AG10803 (cell line): ENCODE results near the gene SPATA16.

Experiments
- DNase-seq: peaks from one replicate; pipeline ENCODE4 v3.0.0; 2010; ENCODE audit warnings: low read depth
- H3K4me3 ChIP-seq: 2 replicates; pipeline ENCODE4 v1.5.1; 2011; ENCODE audit warnings: mild to moderate bottlenecking, low read length, control low read depth
- TF ChIP-seq, protein P1 (sequence below): conservative IDR thresholded peaks from 2 replicates; pipeline ENCODE4 v1.5.1; 2011; ENCODE audit warnings: mild to moderate bottlenecking, low read length, control low read depth, inconsistent platforms

The SPATA16 gene

DNA sequence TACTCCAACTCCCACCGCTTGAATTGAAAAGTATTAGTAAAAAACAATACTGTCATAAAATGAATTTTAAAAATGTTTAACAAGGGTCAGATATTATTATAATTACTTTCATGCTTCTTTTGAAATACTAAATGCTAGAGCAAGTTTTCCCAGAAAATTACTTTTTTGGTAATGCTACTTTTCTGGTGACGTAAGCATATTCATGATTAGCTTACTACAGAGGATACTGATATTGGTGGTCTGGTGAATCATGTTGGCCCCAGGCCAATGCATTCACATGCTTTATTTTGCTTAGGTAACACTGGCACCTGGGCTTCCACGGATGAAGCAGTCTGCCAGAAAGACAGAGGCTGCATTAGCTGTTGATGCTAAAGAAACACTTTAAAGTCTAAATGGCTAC lies 12.4 kb downstream of the SPATA16 start:
- DNase-seq: no peak
- no peak overlapping the region for H3K4me3 ChIP-seq
- TF ChIP-seq, protein P1, sequence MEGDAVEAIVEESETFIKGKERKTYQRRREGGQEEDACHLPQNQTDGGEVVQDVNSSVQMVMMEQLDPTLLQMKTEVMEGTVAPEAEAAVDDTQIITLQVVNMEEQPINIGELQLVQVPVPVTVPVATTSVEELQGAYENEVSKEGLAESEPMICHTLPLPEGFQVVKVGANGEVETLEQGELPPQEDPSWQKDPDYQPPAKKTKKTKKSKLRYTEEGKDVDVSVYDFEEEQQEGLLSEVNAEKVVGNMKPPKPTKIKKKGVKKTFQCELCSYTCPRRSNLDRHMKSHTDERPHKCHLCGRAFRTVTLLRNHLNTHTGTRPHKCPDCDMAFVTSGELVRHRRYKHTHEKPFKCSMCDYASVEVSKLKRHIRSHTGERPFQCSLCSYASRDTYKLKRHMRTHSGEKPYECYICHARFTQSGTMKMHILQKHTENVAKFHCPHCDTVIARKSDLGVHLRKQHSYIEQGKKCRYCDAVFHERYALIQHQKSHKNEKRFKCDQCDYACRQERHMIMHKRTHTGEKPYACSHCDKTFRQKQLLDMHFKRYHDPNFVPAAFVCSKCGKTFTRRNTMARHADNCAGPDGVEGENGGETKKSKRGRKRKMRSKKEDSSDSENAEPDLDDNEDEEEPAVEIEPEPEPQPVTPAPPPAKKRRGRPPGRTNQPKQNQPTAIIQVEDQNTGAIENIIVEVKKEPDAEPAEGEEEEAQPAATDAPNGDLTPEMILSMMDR: no peak

DNA sequence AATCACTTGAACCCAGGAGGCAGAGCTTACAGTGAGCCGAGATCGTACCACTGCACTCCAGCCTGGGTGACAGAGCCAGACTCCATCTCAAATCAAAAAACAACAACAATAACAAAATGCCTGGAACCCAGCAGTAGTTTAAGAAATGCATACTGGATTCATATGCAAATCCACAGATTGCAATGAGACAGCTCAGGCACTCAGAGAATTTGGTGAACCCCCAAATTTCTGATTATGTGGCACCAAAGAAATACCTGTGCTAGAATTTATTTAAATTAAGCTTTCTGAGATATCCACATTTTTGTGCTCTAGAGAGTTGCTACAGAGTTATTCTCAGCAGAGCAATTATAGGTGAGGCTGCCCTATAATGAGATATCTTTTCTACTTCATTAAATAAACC lies 29.7 kb downstream of the SPATA16 start:
- H3K4me3 ChIP-seq: no peak overlapping the region
- no peak for DNase-seq
- TF ChIP-seq, protein P1: no peak

DNA sequence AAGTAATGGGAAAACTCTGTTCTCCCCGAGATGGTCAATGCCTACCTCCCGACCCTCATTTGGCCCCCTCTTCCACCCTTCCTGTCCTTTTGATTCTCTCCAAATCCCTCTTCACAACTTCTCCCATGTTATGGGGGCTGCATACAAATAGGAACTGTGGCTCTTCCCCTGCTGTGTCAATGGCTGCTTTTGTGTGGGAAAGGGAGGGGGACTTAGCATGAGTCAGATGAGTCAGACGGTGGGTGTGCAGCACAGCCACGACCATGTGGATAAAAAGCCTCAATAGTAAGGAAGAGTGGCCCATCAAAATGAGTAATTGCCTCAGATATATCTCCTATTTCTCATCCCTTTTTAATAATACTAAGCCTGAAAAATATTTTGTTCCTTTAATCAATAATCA lies 31.9 kb downstream of the SPATA16 start:
- no peak overlapping the region for H3K4me3 ChIP-seq
- TF ChIP-seq, protein P1: no peak
- no peak for DNase-seq

DNA sequence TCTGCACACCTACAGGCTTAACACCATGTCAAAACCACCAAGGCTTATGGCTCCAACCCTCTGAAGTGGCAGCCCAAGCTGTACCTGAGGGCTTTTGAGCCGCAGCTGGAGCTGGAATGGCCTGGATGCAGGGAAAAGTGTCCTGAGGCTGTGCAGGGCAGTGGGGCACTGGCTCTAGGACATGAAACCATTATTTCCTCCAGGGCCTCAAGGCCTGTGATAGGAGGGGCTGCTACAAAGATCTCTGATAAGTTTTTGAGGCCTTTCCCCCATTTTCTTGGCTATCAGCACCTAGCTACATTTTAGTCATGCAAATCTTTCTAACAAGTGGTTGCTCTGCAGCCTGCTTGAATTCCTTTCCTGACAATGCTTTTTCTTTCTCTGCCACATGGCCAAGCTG lies 37.6 kb downstream of the SPATA16 start:
- DNase-seq: no peak
- no peak overlapping the region for H3K4me3 ChIP-seq
- TF ChIP-seq, protein P1: no peak

DNA sequence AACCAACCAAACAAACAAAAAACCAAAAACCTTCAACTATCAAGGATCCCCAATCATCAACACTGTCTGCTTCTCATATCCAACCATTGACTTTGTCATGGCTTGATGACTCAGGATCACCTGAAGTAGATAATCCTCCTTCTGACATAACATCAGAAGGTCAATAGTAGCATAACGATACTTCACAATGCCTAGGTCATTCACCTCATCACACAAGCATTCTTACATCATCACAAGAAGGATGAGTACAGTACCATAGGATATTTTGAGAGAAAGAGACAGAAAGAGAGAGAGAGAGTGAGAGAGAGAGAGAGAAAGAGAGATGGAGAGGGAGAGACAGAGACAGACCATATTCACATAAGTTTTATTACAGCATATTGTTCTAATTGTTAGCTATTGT lies 42.1 kb downstream of the SPATA16 start:
- H3K4me3 ChIP-seq: no peak overlapping the region
- no peak for DNase-seq
- TF ChIP-seq, protein P1: no peak

GRCh38 chr3:173096994-173097785 lies 43.8 kb downstream of the SPATA16 start:
- TF ChIP-seq, protein P1: no peak
- no peak for DNase-seq
- H3K4me3 ChIP-seq: no peak overlapping the region

DNA sequence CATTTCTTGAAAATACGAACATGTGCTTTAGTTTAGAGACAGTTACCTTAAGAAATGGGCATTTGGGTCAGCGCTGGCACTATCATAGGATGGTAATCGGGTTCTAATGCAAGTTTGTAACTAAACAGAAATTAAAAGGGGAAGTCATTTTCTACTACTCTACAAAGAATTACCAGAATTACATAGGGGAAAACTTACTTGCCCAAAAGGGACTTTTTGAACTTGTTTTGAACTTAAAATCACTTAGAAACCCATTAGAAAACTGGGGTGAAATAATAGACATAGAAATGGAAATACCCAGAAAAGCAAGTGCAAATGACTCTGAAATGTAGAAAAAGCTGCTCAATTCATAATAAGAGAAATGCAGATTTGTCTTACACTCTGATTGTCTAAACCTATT lies 44.9 kb downstream of the SPATA16 start:
- no peak for DNase-seq
- H3K4me3 ChIP-seq: no peak overlapping the region
- TF ChIP-seq, protein P1: no peak
